Activated naive CD4-positive, alpha-beta T cell treated with Interleukin-2 at 50 U/mL for 16 hours (primary cell): Measurements from ENCODE around the gene TIAM1.

Experiments
- DNase-seq: peaks from one replicate; pipeline ENCODE4 v3.0.0-alpha.2; 2020

TIAM1 gene

DNA sequence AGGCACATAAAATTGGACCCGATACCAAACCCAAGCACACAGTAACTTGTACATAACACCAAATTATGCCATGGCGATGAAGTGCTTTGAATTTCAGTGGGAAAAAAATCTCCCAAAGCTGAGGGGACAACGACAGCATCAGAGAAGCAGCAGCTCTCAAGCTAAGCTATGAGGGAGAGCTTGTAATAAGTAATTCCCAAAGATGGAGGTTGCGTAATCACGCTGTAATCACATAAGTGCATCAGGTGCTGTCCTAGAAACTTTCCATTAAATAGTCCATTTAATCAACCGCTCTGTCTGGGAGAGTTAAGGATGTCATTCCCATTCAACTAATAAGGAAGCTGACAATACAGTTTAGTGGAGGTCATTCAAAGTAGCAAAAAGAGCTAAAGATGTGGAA lies 268.2 kb downstream of the TIAM1 start:
- no peak for DNase-seq

DNA sequence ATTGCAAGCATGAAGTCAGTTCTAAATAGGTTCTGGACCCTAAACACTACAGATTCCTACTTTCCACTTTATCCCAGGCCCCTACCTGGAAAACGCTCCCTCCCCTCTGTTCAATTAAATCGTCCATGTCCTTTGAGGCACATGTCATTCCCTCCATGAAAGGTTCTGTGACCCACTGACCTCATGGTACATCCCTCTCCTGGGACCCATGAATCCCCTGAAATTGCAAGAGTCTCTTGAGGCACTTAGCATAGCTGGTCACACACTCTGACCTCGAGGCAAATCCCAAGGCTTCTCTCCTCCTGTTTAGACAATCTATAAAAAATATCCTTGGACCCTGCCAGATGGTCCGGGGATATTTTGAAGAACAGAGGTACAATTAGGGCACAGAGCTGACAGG lies 271.5 kb downstream of the TIAM1 start:
- DNase-seq = no peak
